DND-41 (cell line): ENCODE data around the gene FAM111B.

Experiments
- ATAC-seq: fragments of 200-7000 bp; cut with Tn5 transposase; 3 replicates; pipeline ENCODE4 v1.9.1; 2021; ENCODE audit warnings: low read depth; ENCODE audit not compliant: insufficient read depth
- DNase-seq: peaks from one replicate; pipeline ENCODE4 v3.0.0-alpha.2; 2020
- H2AFZ ChIP-seq: 2 replicates; pipeline ENCODE4 v1.6.0; 2012; ENCODE audit warnings: low read depth, low read length
- H3K27ac ChIP-seq: 2 replicates; pipeline ENCODE4 v1.5.1; 2012; ENCODE audit warnings: low read length, inconsistent platforms
- H3K27me3 ChIP-seq: fragments of 200-600 bp; sonication (generic); 2 replicates; pipeline ENCODE4 v1.6.0; 2012; ENCODE audit warnings: low read length, mild to moderate bottlenecking, inconsistent platforms; ENCODE audit not compliant: insufficient read depth, poor library complexity
- H3K36me3 ChIP-seq: 2 replicates; pipeline ENCODE4 v1.5.1; 2012; ENCODE audit warnings: low read length, inconsistent platforms; ENCODE audit not compliant: insufficient read depth
- H3K4me1 ChIP-seq: 2 replicates; pipeline ENCODE4 v1.5.1; 2012; ENCODE audit warnings: mild to moderate bottlenecking, low read length; ENCODE audit not compliant: insufficient read depth
- H3K4me2 ChIP-seq: 2 replicates; pipeline ENCODE4 v1.6.0; 2012; ENCODE audit warnings: mild to moderate bottlenecking, moderate library complexity, low read length, inconsistent platforms; ENCODE audit not compliant: insufficient read depth
- H3K4me3 ChIP-seq, 2 experiments: fragments of 200-600 bp in 1 of 2; shearing (Covaris generic) in 1 of 2; 2 replicates each; pipeline ENCODE4 v1.5.1; 2012 to 2016; ENCODE audit warnings: inconsistent platforms in 2 of 2, low read length in 2 of 2, mild to moderate bottlenecking in 2 of 2, low read depth in 1 of 2, moderate library complexity in 1 of 2
- H3K79me2 ChIP-seq: 2 replicates; pipeline ENCODE4 v1.6.0; 2012; ENCODE audit warnings: low read length, inconsistent platforms; ENCODE audit not compliant: insufficient read depth
- H3K9ac ChIP-seq: 2 replicates; pipeline ENCODE4 v1.6.0; 2012; ENCODE audit warnings: low read depth, mild to moderate bottlenecking, inconsistent platforms, low read length, moderate library complexity
- H3K9me3 ChIP-seq: 2 replicates; pipeline ENCODE4 v1.5.1; 2012; ENCODE audit warnings: low read length, moderate library complexity, mild to moderate bottlenecking, inconsistent platforms; ENCODE audit not compliant: insufficient read depth, severe bottlenecking
- H4K20me1 ChIP-seq: 2 replicates; pipeline ENCODE4 v1.6.0; 2012; ENCODE audit warnings: low read length; ENCODE audit not compliant: insufficient read depth
- EZH2 ChIP-seq: IDR thresholded peaks from 3 replicates; pipeline ENCODE4 v1.6.1; 2012; ENCODE audit warnings: borderline replicate concordance, low read depth, mild to moderate bottlenecking, moderate library complexity, low read length, inconsistent platforms; ENCODE audit not compliant: severe bottlenecking
- TF ChIP-seq, protein P1 (sequence below): IDR thresholded peaks from 2 replicates; pipeline ENCODE4 v1.5.1; 2012; ENCODE audit warnings: borderline replicate concordance, low read length, moderate library complexity, mild to moderate bottlenecking; ENCODE audit not compliant: poor library complexity, severe bottlenecking; ENCODE audit errors: extremely low read depth

FAM111B gene

DNA sequence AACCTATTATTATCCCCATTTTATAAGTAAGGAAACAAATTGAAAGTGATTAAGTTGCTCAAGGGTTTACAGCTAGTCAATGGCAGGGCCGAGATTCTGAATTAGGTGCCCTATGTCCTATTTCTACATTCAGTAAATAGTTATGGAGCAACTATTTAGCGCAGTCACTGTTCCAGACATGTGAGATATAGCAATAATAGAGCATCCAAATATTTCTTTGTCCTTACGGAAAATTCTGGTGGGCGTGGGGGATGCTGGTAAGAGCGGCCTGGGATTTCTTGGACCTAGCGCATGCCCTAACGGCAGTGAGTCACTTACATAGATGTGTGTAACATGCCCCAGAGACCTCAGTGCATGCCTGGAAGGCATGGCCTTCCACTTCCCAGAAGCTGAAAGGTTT, 69.3 kb downstream of the FAM111B start:
- Histone ChIP-seq H4K20me1 (no peaks in the 10 kb centered on the region), H3K4me3 (no peak overlapping the region), H3K9ac (no peak overlapping the region), H3K36me3 (no peaks in the 10 kb centered on the region), H3K9me3 (peaks cover 12% of the 10 kb centered on the region), H2AFZ (no peak overlapping the region), H3K27me3 (no peaks in the 10 kb centered on the region), H3K4me1 (peaks cover 15% of the 10 kb centered on the region), H3K79me2 (no peaks in the 10 kb centered on the region), H3K4me2 (no peak overlapping the region), H3K27ac (no peak overlapping the region)
- TF ChIP-seq, protein P1, sequence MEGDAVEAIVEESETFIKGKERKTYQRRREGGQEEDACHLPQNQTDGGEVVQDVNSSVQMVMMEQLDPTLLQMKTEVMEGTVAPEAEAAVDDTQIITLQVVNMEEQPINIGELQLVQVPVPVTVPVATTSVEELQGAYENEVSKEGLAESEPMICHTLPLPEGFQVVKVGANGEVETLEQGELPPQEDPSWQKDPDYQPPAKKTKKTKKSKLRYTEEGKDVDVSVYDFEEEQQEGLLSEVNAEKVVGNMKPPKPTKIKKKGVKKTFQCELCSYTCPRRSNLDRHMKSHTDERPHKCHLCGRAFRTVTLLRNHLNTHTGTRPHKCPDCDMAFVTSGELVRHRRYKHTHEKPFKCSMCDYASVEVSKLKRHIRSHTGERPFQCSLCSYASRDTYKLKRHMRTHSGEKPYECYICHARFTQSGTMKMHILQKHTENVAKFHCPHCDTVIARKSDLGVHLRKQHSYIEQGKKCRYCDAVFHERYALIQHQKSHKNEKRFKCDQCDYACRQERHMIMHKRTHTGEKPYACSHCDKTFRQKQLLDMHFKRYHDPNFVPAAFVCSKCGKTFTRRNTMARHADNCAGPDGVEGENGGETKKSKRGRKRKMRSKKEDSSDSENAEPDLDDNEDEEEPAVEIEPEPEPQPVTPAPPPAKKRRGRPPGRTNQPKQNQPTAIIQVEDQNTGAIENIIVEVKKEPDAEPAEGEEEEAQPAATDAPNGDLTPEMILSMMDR = no peak
- TF ChIP-seq EZH2 = no peak
- no peak for DNase-seq
- no peak for ATAC-seq
